Erythroblast (primary cell): Measurements from ENCODE around the gene GAD1.

Experiments used
- GATA1 ChIP-seq: IDR thresholded peaks from 2 replicates; pipeline ENCODE4 v1.6.1; 2011; ENCODE audit warnings: low read depth, mild to moderate bottlenecking, control low read depth, low read length, moderate library complexity
- POLR2A ChIP-seq: IDR thresholded peaks from 2 replicates; pipeline ENCODE4 v1.6.1; 2011; ENCODE audit warnings: mild to moderate bottlenecking, low read length

GRCh38 chr2:170827841-170828532 lies 11.3 kb downstream of the GAD1 start:
- TF ChIP-seq POLR2A (no peak), GATA1 (no peak)
